Measurements from ENCODE around the gene LMF1.

Gene LMF1

GRCh38 chr16:982145-983043, 11.6 kb upstream of the LMF1 start:
- Mint-ChIP-seq H3K9me3 (no peaks in the 10 kb centered on the region), H3K4me3 (peak overlapping the region; percentile 52), H3K27ac (no peak overlapping the region), H3K36me3 (no peaks in the 10 kb centered on the region), H3K4me1 (peaks cover 22% of the 10 kb centered on the region), H3K27me3 (peaks cover 49% of the 10 kb centered on the region)
- no peak for ATAC-seq

GRCh38 chr16:981695-982144, 10.9 kb upstream of the LMF1 start, which contains the start of gene SOX8:
Gene SOX8, plus strand, starts transcription at chr16:981770. Its CDS starts 153 bp downstream, at chr16:981923.
- peaks cover 22% of the 10 kb centered on the region for H3K4me1 Mint-ChIP-seq
- no peak for ATAC-seq
- H3K9me3 Mint-ChIP-seq, result no peaks in the 10 kb centered on the region
- peak within 1 kb of the TSS; percentile 84 for H3K4me3 Mint-ChIP-seq
- H3K27me3 Mint-ChIP-seq, result peaks cover 54% of the 10 kb centered on the region
- peak within 1 kb of the TSS; percentile 35 for H3K27ac Mint-ChIP-seq
- no peaks in the 10 kb centered on the region for H3K36me3 Mint-ChIP-seq

DNA sequence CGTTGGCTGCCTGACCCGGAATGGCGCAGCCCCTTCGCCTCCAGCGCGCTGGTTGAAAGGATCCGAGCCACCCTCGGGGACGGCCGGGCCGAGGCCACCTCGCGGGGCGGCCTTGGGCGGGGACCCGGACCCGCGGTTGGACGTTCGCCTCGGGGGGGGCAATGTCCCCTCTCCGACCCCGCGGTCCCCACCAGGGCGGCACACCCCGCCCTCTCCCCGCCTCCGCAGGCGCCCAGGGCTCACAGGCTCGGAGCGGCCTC, 9.7 kb upstream of the LMF1 start:
- Mint-ChIP-seq H3K36me3 (no peaks in the 10 kb centered on the region), H3K27ac (no peak overlapping the region), H3K4me1 (peaks cover 22% of the 10 kb centered on the region), H3K27me3 (peaks cover 58% of the 10 kb centered on the region), H3K9me3 (no peaks in the 10 kb centered on the region), H3K4me3 (no peak overlapping the region)
- ATAC-seq, result no peak

- no peak for ATAC-seq
These were observed 9.2 kb upstream of the LMF1 start for GRCh38 chr16:979859-980594.

GRCh38 chr16:979147-979546, 8.4 kb upstream of the LMF1 start:
- Mint-ChIP-seq H3K36me3 (no peaks in the 10 kb centered on the region), H3K27ac (no peak overlapping the region), H3K4me1 (peaks cover 22% of the 10 kb centered on the region), H3K9me3 (no peaks in the 10 kb centered on the region), H3K27me3 (peaks cover 58% of the 10 kb centered on the region), H3K4me3 (no peak overlapping the region)
- ATAC-seq, result no peak

More at GRCh38 chr16:979859-980594, 9.2 kb upstream of the LMF1 start:
- H3K36me3 Mint-ChIP-seq, result no peaks in the 10 kb centered on the region
- H3K27ac Mint-ChIP-seq, result no peak overlapping the region
- peaks cover 58% of the 10 kb centered on the region for H3K27me3 Mint-ChIP-seq
- peak overlapping the region; percentile 40 for H3K4me3 Mint-ChIP-seq
- H3K9me3 Mint-ChIP-seq, result no peaks in the 10 kb centered on the region
- peaks cover 22% of the 10 kb centered on the region for H3K4me1 Mint-ChIP-seq

- Mint-ChIP-seq H3K36me3 (no peaks in the 10 kb centered on the region), H3K9me3 (no peaks in the 10 kb centered on the region), H3K27ac (no peak overlapping the region), H3K27me3 (peaks cover 56% of the 10 kb centered on the region), H3K4me3 (no peak overlapping the region), H3K4me1 (peaks cover 22% of the 10 kb centered on the region)
- no peak for ATAC-seq
These were observed 7.6 kb upstream of the LMF1 start for GRCh38 chr16:978403-978802.

DNA sequence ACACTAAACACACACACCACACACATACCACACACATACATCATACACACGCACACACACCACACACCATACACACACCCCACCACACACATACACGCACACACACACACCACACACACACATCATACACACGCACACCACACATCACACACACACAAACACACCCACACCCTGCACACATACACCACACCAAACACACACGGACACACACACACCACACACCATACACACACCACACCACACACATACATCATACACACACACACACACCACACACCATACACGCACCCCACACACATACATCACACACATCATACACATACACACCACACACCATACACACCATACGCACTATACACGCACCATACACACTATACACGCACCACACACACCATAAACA, 7.1 kb upstream of the LMF1 start:
- ATAC-seq, result no peak
- Mint-ChIP-seq H3K4me1 (peaks cover 22% of the 10 kb centered on the region), H3K9me3 (no peaks in the 10 kb centered on the region), H3K27ac (no peak overlapping the region), H3K4me3 (no peak overlapping the region), H3K27me3 (peaks cover 51% of the 10 kb centered on the region), H3K36me3 (no peaks in the 10 kb centered on the region)

DNA sequence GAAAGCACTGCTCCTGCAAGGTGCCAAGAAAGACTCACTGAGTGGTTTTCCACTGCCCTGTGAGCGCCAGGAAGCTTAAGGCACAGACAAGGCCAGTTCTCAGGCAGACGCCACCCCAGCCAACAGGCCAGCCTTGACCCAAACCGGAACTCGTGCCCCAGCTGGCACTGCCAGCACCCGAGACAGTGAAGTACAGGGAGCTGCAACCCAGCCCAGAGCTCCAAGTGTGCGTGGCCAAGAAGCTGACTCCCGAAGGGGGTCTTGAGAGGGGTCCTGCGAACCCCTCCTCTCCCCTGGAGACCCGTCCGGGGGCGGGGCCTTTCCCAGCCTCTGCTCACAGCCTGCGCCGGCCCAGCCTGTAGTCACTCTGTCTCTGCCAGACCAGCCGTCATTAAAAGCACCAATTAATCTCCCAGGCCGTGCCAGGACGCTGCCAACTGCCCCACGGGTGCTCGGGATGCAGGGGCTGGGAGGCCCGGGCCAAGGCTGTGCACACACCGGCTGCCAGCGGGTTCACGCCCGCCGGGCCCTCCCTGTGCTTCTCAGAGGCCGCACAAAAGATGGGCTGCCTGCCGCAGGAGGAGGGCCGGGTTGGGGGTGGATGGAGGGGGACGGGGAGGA, 6.4 kb upstream of the LMF1 start:
- no peaks in the 10 kb centered on the region for H3K9me3 Mint-ChIP-seq
- peaks cover 47% of the 10 kb centered on the region for H3K27me3 Mint-ChIP-seq
- peaks cover 22% of the 10 kb centered on the region for H3K4me1 Mint-ChIP-seq
- H3K36me3 Mint-ChIP-seq, result no peaks in the 10 kb centered on the region
- H3K27ac Mint-ChIP-seq, result no peak overlapping the region
- ATAC-seq, result no peak
- H3K4me3 Mint-ChIP-seq, result no peak overlapping the region

GRCh38 chr16:976389-976931, 5.7 kb upstream of the LMF1 start:
- Mint-ChIP-seq H3K4me3 (no peak overlapping the region), H3K27ac (no peak overlapping the region), H3K9me3 (peaks cover 2% of the 10 kb centered on the region), H3K36me3 (no peaks in the 10 kb centered on the region), H3K27me3 (peaks cover 52% of the 10 kb centered on the region), H3K4me1 (peaks cover 22% of the 10 kb centered on the region)
- ATAC-seq, result no peak

DNA sequence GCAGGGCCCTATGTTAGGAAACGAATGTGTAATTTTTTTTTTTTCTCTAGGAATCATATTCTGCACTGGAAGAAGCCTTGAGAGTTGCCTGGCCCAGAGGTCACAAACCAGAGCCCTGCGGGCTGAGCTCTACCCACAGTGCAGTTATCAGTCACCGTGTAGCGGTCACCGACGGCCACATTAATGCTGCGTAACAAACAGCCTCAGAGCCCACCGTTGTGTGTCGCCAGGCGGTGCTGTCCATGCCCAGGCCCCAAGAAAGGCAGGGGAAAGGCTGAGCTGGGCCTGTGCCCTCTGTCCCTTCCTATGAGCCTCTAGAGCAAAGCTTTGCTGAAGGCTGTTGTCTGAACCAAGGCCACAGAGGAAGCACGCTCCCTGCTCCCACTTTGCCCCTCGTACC, 4.5 kb upstream of the LMF1 start:
- peaks cover 43% of the 10 kb centered on the region for H3K27me3 Mint-ChIP-seq
- no peaks in the 10 kb centered on the region for H3K36me3 Mint-ChIP-seq
- H3K27ac Mint-ChIP-seq, result no peak overlapping the region
- peaks cover 15% of the 10 kb centered on the region for H3K4me1 Mint-ChIP-seq
- no peak overlapping the region for H3K4me3 Mint-ChIP-seq
- no peak for ATAC-seq
- H3K9me3 Mint-ChIP-seq, result peaks cover 4% of the 10 kb centered on the region

GRCh38 chr16:974611-975261, 4.0 kb upstream of the LMF1 start:
- peaks cover 12% of the 10 kb centered on the region for H3K4me1 Mint-ChIP-seq
- ATAC-seq, result no peak
- H3K9me3 Mint-ChIP-seq, result peaks cover 4% of the 10 kb centered on the region
- no peaks in the 10 kb centered on the region for H3K36me3 Mint-ChIP-seq
- H3K27me3 Mint-ChIP-seq, result peaks cover 39% of the 10 kb centered on the region
- no peak overlapping the region for H3K27ac Mint-ChIP-seq
- no peak overlapping the region for H3K4me3 Mint-ChIP-seq

DNA sequence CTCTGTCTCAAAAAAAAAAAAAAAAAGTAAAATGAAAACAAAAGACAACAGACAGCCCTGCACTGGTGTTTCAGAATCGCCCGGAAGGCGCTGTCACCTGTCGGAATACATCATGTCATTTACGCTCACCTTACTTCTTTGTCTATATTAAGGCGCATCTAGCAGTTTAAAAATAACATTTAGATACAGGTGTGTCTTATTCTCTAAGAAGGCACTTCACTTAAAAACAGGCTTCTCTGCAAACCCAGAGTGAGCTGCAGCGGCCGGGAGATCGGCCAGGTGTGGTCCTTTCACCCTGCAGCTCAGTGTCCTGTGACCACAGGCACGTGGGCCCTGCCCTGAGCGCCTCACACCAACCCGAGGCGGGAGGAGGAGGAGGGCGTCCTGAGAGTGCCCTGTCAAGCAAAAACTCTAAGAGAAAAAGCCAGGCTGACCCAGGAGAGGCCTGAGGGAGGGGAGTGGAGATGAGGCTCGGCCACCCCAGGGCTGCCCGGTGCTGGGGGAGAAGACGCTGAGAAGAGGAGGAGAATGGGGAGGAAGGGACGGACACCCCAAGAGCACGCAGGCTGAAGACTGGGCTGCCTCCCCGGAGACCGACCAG, 3.3 kb upstream of the LMF1 start:
- no peak for ATAC-seq
- H3K27ac Mint-ChIP-seq, result peak overlapping the region; percentile 28
- H3K27me3 Mint-ChIP-seq, result peaks cover 33% of the 10 kb centered on the region
- H3K9me3 Mint-ChIP-seq, result peaks cover 4% of the 10 kb centered on the region
- H3K4me3 Mint-ChIP-seq, result no peak overlapping the region
- H3K4me1 Mint-ChIP-seq, result peaks cover 8% of the 10 kb centered on the region
- H3K36me3 Mint-ChIP-seq, result no peaks in the 10 kb centered on the region

GRCh38 chr16:973366-973765, 2.6 kb upstream of the LMF1 start:
- peaks cover 4% of the 10 kb centered on the region for H3K9me3 Mint-ChIP-seq
- H3K4me3 Mint-ChIP-seq, result no peak overlapping the region
- H3K27me3 Mint-ChIP-seq, result peaks cover 26% of the 10 kb centered on the region
- peaks cover 12% of the 10 kb centered on the region for H3K4me1 Mint-ChIP-seq
- H3K36me3 Mint-ChIP-seq, result peaks cover 4% of the 10 kb centered on the region
- H3K27ac Mint-ChIP-seq, result no peak overlapping the region
- no peak for ATAC-seq

GRCh38 chr16:972316-973002, 1.7 kb upstream of the LMF1 start:
- Mint-ChIP-seq H3K36me3 (peaks cover 10% of the 10 kb centered on the region), H3K27me3 (peaks cover 16% of the 10 kb centered on the region), H3K4me3 (no peak overlapping the region), H3K27ac (no peak overlapping the region), H3K4me1 (peaks cover 11% of the 10 kb centered on the region), H3K9me3 (peaks cover 4% of the 10 kb centered on the region)
- ATAC-seq, result no peak
